Esophagus muscularis mucosa (tissue), 3 donors: ENCODE results near the gene ATE1.

Source experiments
- POLR2A ChIP-seq: fragments of 450-650 bp; IDR thresholded peaks from one replicate; pipeline ENCODE4 v1.6.1; 2017; ENCODE audit warnings: antibody characterized with exemption, moderate library complexity, mild to moderate bottlenecking, low read depth
- TF ChIP-seq, protein P1 (sequence below), 3 experiments: fragments of 200-600 bp in 2 of 3; fragments of 450-650 bp in 1 of 3; sonication (generic) in 2 of 3; IDR thresholded peaks; one replicate each; pipeline ENCODE4 v1.5.1; 2017 to 2019; ENCODE audit warnings: antibody characterized with exemption in 3 of 3, mild to moderate bottlenecking in 2 of 3, moderate library complexity in 1 of 3

DNA sequence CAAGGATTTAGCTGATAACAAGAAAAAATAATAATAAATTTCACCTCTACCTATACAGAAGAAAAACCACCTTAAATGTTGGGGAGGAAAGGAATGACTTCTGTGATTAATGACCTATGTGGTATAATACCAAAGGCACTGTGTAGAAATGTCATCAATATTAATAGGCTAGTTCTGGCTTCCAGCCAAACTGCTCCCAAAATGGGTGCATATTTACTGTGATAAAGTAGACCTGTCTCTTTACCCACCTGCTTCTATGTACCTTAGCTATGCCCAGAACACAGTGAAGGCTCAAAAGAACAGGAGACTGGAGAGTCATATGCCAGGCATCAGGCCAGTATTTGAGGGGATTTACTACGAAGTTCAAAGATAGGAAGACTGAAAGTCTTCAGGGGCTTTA, 76.0 kb downstream of the ATE1 start:
- TF ChIP-seq, protein P1, sequence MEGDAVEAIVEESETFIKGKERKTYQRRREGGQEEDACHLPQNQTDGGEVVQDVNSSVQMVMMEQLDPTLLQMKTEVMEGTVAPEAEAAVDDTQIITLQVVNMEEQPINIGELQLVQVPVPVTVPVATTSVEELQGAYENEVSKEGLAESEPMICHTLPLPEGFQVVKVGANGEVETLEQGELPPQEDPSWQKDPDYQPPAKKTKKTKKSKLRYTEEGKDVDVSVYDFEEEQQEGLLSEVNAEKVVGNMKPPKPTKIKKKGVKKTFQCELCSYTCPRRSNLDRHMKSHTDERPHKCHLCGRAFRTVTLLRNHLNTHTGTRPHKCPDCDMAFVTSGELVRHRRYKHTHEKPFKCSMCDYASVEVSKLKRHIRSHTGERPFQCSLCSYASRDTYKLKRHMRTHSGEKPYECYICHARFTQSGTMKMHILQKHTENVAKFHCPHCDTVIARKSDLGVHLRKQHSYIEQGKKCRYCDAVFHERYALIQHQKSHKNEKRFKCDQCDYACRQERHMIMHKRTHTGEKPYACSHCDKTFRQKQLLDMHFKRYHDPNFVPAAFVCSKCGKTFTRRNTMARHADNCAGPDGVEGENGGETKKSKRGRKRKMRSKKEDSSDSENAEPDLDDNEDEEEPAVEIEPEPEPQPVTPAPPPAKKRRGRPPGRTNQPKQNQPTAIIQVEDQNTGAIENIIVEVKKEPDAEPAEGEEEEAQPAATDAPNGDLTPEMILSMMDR (IDR thresholded peaks at IDR 0.05) = no peak
- no peak for TF ChIP-seq POLR2A
